Neural progenitor cell (in vitro differentiated cells): ENCODE results near the gene CCNG2. TPM values are rescaled to one million over a fixed set of nuclear protein-coding genes. Genes with fewer than 3 reads are reported as not detected.

ENCODE experiments used
- DNase-seq: peaks from one replicate; pipeline ENCODE4 v3.0.0-alpha.2; 2016; ENCODE audit warnings: low spot score
- H2AFZ ChIP-seq: fragments of 200-600 bp; sonication (generic); replicated peaks from 2 replicates; pipeline ENCODE4 v1.6.1; 2016; ENCODE audit warnings: antibody characterized with exemption
- H3F3A ChIP-seq: fragments of 200-600 bp; sonication (generic); 2 replicates; pipeline ENCODE4 v1.6.1; 2016; ENCODE audit warnings: antibody characterized with exemption, low read depth
- H3K27ac ChIP-seq: fragments of 200-600 bp; sonication (generic); 2 replicates; pipeline ENCODE4 v1.5.1; 2016; ENCODE audit warnings: mild to moderate bottlenecking
- H3K27me3 ChIP-seq: fragments of 200-600 bp; sonication (generic); 2 replicates; pipeline ENCODE4 v1.6.1; 2016; ENCODE audit warnings: mild to moderate bottlenecking, moderate library complexity
- H3K36me3 ChIP-seq: fragments of 200-600 bp; sonication (generic); 2 replicates; pipeline ENCODE4 v1.5.1; 2016
- H3K4me1 ChIP-seq: fragments of 200-600 bp; sonication (generic); 2 replicates; pipeline ENCODE4 v1.6.1; 2016; ENCODE audit warnings: mixed run types
- H3K4me2 ChIP-seq: fragments of 200-600 bp; sonication (generic); 2 replicates; pipeline ENCODE4 v1.6.1; 2016
- H3K4me3 ChIP-seq: fragments of 200-600 bp; sonication (generic); 2 replicates; pipeline ENCODE4 v1.5.1; 2016
- H3K79me2 ChIP-seq: fragments of 200-600 bp; sonication (generic); 2 replicates; pipeline ENCODE4 v1.6.1; 2016; ENCODE audit warnings: low read depth
- H3K9ac ChIP-seq: fragments of 200-600 bp; sonication (generic); 2 replicates; pipeline ENCODE4 v1.6.1; 2016
- H3K9me3 ChIP-seq: fragments of 200-600 bp; sonication (generic); 2 replicates; pipeline ENCODE4 v1.5.1; 2016; ENCODE audit warnings: low read depth
- H4K20me1 ChIP-seq: fragments of 200-600 bp; sonication (generic); 2 replicates; pipeline ENCODE4 v1.6.1; 2016; ENCODE audit warnings: low read depth
- H3K27ac Mint-ChIP-seq: 3 replicates; pipeline ENCODE4 v1.8.0; 2021; ENCODE audit warnings: mixed read lengths
- H3K27me3 Mint-ChIP-seq: 2 replicates; pipeline ENCODE4 v1.8.0; 2022; ENCODE audit warnings: low read depth, mild to moderate bottlenecking, inconsistent platforms, moderate library complexity, mixed read lengths; ENCODE audit not compliant: insufficient read depth
- H3K36me3 Mint-ChIP-seq: 3 replicates; pipeline ENCODE4 v1.8.0; 2021; ENCODE audit warnings: mixed read lengths
- H3K4me1 Mint-ChIP-seq: 3 replicates; pipeline ENCODE4 v1.8.0; 2021; ENCODE audit warnings: mixed read lengths
- H3K4me3 Mint-ChIP-seq: 3 replicates; pipeline ENCODE4 v1.8.0; 2021; ENCODE audit warnings: mild to moderate bottlenecking, moderate library complexity, mixed read lengths
- H3K9me3 Mint-ChIP-seq: 3 replicates; pipeline ENCODE4 v1.8.0; 2020; ENCODE audit warnings: mixed read lengths
- EZH2 ChIP-seq: fragments of 200-600 bp; sonication (generic); IDR thresholded peaks from 2 replicates; pipeline ENCODE4 v1.6.1; 2017; ENCODE audit warnings: antibody characterized with exemption, mild to moderate bottlenecking, moderate library complexity
- EZH2phosphoT487 ChIP-seq: fragments of 200-600 bp; sonication (generic); IDR thresholded peaks from 2 replicates; pipeline ENCODE4 v1.6.1; 2017; ENCODE audit warnings: antibody characterized with exemption
- total RNA-seq: library from RNA; depleted of rRNA; stranded (reverse); fragments of >200 nt; gene quantifications from 2 replicates; pipeline ENCODE4 v1.2.3, GENCODE V29; 2015; ENCODE audit warnings: low replicate concordance
- TF ChIP-seq, protein P1 (sequence below): fragments of 200-600 bp; sonication (generic); IDR thresholded peaks from 2 replicates; pipeline ENCODE4 v1.5.1; 2017; ENCODE audit warnings: antibody characterized with exemption, mild to moderate bottlenecking

The CCNG2 gene
- total RNA-seq, 1 donor from 2014 or later, result 366 TPM

DNA sequence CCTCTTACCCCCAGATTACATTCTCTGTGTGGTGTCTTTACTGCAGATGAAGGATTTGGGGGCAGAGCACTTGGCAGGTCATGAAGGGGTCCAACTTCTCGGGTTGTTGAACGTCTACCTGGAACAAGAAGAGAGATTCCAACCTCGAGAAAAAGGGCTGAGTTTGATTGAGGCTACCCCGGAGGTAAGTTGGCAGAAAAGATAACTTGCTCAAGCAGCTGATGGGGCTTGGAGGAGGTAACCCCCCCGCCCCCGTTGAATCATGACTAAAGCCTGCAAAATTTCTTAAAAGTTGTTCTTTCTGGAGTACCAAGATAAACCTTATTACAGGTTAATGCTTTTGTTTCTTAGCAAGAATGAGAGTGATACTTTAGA is 1.5 kb downstream of the CCNG2 start:
- Mint-ChIP-seq H3K27ac (peak overlapping the region; percentile 76), H3K4me1 (peaks cover 68% of the 10 kb centered on the region), H3K36me3 (peaks cover 33% of the 10 kb centered on the region), H3K27me3 (peaks cover 11% of the 10 kb centered on the region), H3K4me3 (peak overlapping the region; percentile 99), H3K9me3 (no peaks in the 10 kb centered on the region)
- peaks cover 41% of the 10 kb centered on the region for H3K36me3 ChIP-seq
- no peak for DNase-seq
- H3K4me1 ChIP-seq, result peaks cover 70% of the 10 kb centered on the region
- H4K20me1 ChIP-seq, result peaks cover 62% of the 10 kb centered on the region
- no peaks in the 10 kb centered on the region for H3K27me3 ChIP-seq
- H3K4me2 ChIP-seq, result peak overlapping the region; percentile 93
- peak overlapping the region; percentile 99 for H3K9ac ChIP-seq
- peak overlapping the region; percentile 100 for H3K27ac ChIP-seq
- no peaks in the 10 kb centered on the region for H3K9me3 ChIP-seq
- no peak overlapping the region for H2AFZ ChIP-seq
- peaks cover 78% of the 10 kb centered on the region for H3K79me2 ChIP-seq
- TF ChIP-seq, protein P1, sequence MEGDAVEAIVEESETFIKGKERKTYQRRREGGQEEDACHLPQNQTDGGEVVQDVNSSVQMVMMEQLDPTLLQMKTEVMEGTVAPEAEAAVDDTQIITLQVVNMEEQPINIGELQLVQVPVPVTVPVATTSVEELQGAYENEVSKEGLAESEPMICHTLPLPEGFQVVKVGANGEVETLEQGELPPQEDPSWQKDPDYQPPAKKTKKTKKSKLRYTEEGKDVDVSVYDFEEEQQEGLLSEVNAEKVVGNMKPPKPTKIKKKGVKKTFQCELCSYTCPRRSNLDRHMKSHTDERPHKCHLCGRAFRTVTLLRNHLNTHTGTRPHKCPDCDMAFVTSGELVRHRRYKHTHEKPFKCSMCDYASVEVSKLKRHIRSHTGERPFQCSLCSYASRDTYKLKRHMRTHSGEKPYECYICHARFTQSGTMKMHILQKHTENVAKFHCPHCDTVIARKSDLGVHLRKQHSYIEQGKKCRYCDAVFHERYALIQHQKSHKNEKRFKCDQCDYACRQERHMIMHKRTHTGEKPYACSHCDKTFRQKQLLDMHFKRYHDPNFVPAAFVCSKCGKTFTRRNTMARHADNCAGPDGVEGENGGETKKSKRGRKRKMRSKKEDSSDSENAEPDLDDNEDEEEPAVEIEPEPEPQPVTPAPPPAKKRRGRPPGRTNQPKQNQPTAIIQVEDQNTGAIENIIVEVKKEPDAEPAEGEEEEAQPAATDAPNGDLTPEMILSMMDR, result peak; percentile 17
- no peak for TF ChIP-seq EZH2phosphoT487
- H3F3A ChIP-seq, result peaks cover 72% of the 10 kb centered on the region
- peak overlapping the region; percentile 80 for H3K4me3 ChIP-seq

DNA sequence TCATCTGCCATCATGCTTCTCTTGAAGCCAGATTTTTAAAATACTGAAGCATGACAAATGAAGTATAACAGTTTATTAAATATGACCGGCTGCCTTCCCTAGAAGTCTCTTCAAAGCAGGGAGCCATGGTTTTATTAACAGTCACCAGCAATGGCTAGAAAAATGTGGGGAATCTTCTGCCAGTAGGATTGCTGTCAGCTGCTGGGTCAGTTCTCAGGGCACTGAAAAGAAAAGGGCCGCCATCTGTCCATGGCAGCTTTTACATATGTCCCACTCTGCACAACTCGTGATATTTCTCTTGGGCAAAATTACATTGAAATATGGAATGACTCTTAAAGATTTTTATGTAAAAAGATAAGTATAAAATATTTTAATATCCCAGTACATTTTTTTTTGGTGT is 2.8 kb downstream of the CCNG2 start:
- Histone ChIP-seq H3K9ac (peak overlapping the region; percentile 99), H3K36me3 (peaks cover 52% of the 10 kb centered on the region), H4K20me1 (peaks cover 75% of the 10 kb centered on the region), H3K4me1 (peaks cover 67% of the 10 kb centered on the region), H3K4me2 (peak overlapping the region; percentile 93), H3K9me3 (no peaks in the 10 kb centered on the region), H3K4me3 (peak overlapping the region; percentile 80), H2AFZ (no peak overlapping the region), H3K27ac (peak overlapping the region; percentile 3), H3K79me2 (peaks cover 91% of the 10 kb centered on the region), H3K27me3 (no peaks in the 10 kb centered on the region), H3F3A (peaks cover 78% of the 10 kb centered on the region)
- no peak for DNase-seq
- Mint-ChIP-seq H3K9me3 (no peaks in the 10 kb centered on the region), H3K4me1 (peaks cover 56% of the 10 kb centered on the region), H3K27ac (no peak overlapping the region), H3K27me3 (peaks cover 10% of the 10 kb centered on the region), H3K36me3 (peaks cover 41% of the 10 kb centered on the region), H3K4me3 (peak overlapping the region; percentile 99)
- TF ChIP-seq EZH2phosphoT487 (no peak), EZH2 (no peak)
- TF ChIP-seq, protein P1, result no peak

- H3K4me3 Mint-ChIP-seq, result no peak overlapping the region
These were observed 6.6 kb downstream of the CCNG2 start for GRCh38 chr4:77163641-77164040.

More at GRCh38 chr4:77163641-77164040, 6.6 kb downstream of the CCNG2 start:
- peaks cover 100% of the 10 kb centered on the region for H3K79me2 ChIP-seq
- peaks cover 99% of the 10 kb centered on the region for H4K20me1 ChIP-seq
- peak overlapping the region; percentile 93 for H3K4me2 ChIP-seq
- H3K4me1 ChIP-seq, result peaks cover 90% of the 10 kb centered on the region
- Mint-ChIP-seq H3K27ac (no peak overlapping the region), H3K27me3 (no peaks in the 10 kb centered on the region), H3K36me3 (peaks cover 59% of the 10 kb centered on the region), H3K9me3 (no peaks in the 10 kb centered on the region), H3K4me1 (peaks cover 55% of the 10 kb centered on the region)
- H2AFZ ChIP-seq, result no peak overlapping the region
- H3F3A ChIP-seq, result peaks cover 92% of the 10 kb centered on the region
- no peaks in the 10 kb centered on the region for H3K27me3 ChIP-seq
- H3K9ac ChIP-seq, result no peak overlapping the region
- H3K9me3 ChIP-seq, result no peaks in the 10 kb centered on the region
- TF ChIP-seq EZH2 (no peak), EZH2phosphoT487 (no peak)
- TF ChIP-seq, protein P1, result no peak
- peak overlapping the region; percentile 90 for H3K27ac ChIP-seq
- H3K36me3 ChIP-seq, result peaks cover 84% of the 10 kb centered on the region
- H3K4me3 ChIP-seq, result peak overlapping the region; percentile 80
- no peak for DNase-seq
